Mucosa of descending colon (tissue), 3 donors: ENCODE measurements around the gene BEST3. TPM values are rescaled to one million over a fixed set of nuclear protein-coding genes. Genes with fewer than 3 reads are reported as not detected.

Source experiments
- ATAC-seq: fragments of 200-7000 bp; cut with Tn5 transposase; one replicate; pipeline ENCODE4 v1.9.1; 2020; ENCODE audit warnings: mild to moderate bottlenecking, moderate library complexity
- DNase-seq, 3 donors: peaks; one replicate each; pipeline ENCODE4 v3.0.0-alpha.2; 2020
- H3K36me3 ChIP-seq: fragments of 200-600 bp; one replicate; pipeline ENCODE4 v1.8.0; 2021; ENCODE audit warnings: low read depth, mild to moderate bottlenecking
- H3K4me1 ChIP-seq: fragments of 200-600 bp; one replicate; pipeline ENCODE4 v1.8.0; 2021; ENCODE audit warnings: low read depth, mild to moderate bottlenecking
- H3K4me3 ChIP-seq: fragments of 200-600 bp; one replicate; pipeline ENCODE4 v1.8.0; 2021; ENCODE audit warnings: mild to moderate bottlenecking
- H3K9me3 ChIP-seq: fragments of 200-600 bp; one replicate; pipeline ENCODE4 v1.8.0; 2021; ENCODE audit warnings: mild to moderate bottlenecking
- CTCF ChIP-seq: fragments of 200-600 bp; IDR thresholded peaks from one replicate; pipeline ENCODE4 v1.8.0; 2022; ENCODE audit warnings: antibody characterized with exemption, mild to moderate bottlenecking
- intact Hi-C, 2 donors: fragments of 100-400 bp; cut with DNase I in 1 of 2; cut with micrococcal nuclease in 1 of 2; formaldehyde crosslinking; loops; one replicate each; pipeline versions ENCODE4 v1.11.0 to v1.11.1; 2022; cut with DNase I, micrococcal nuclease
- total RNA-seq, 3 donors: library from RNA; stranded (reverse); fragmentation: NEBNext Ultra II Directional in 2 of 3; extraction: Animal tissue kit (Norgen Biotek cat#: 25700) in 2 of 3; gene quantifications; one replicate each; pipeline versions ENCODE4 v1.2.1 to v1.2.4, GENCODE V29; 2021 to 2023
- donor health status: DM: no; HTN: no; CAD: no; lungs with moderate emphysema.
- donor health status: DM: no; HTN: no; CAD: no.
- donor health status: DM: no; HTN: yes; CAD: no.

Gene BEST3
- total RNA-seq, 3 donors from 2014 or later = 0.09 to 0.27 TPM; not detected in 1

GRCh38 chr12:69712826-69713225 lies 13.7 kb upstream of the BEST3 start:
- ATAC-seq = no peak
- no peak for DNase-seq
- H3K4me3 ChIP-seq = no peak overlapping the region

DNA sequence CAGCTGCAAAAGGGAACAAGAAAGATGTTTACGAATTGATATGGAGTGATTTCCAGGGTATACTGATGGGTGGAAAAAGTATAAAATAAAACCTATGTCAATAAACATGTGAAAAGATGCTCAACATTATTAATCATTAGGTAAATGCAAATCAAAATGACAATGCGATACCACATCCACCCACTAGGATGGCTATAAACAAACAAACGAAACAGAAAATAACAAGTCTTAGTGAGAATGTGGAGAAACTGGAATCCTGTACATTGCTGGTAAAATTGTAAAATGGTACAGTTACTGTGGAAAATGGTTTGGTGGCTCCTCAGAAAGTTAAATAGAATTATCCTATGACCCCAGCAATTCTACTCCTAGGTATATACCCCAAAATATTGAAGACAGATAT lies 9.5 kb upstream of the BEST3 start:
- intact Hi-C loops = no loop called here
- TF ChIP-seq CTCF = no peak
- DNase-seq = no peak

More at GRCh38 chr12:69712826-69713225, 13.7 kb upstream of the BEST3 start:
- TF ChIP-seq CTCF = no peak
- intact Hi-C loops = no loop called here
- Histone ChIP-seq H3K9me3 (no peaks in the 10 kb centered on the region), H3K4me1 (no peaks in the 10 kb centered on the region), H3K36me3 (no peaks in the 10 kb centered on the region)

DNA sequence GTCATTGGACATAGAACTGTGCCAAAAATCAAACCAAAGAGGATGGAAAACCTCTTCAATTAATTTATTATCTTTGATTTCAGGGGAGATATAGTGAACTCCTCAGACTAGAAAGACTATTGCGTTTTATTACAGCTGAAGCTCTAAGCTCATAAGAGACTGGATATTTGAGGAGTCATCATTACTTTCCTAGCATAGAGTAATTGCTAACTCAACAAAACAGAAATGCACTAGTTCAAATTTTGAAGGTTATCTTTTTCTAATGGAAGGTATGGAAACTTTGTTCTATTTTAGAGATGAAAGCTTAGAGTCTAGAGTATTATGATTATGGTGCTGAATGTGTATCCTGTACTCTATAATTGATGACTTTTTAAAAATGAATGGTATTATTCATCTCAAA lies 5.3 kb upstream of the BEST3 start:
- DNase-seq = no peak
- no peak for TF ChIP-seq CTCF
- Histone ChIP-seq H3K4me3 (no peak overlapping the region), H3K9me3 (no peaks in the 10 kb centered on the region), H3K36me3 (no peaks in the 10 kb centered on the region), H3K4me1 (no peaks in the 10 kb centered on the region)
- intact Hi-C loops = no loop called here
- ATAC-seq = no peak

More for the DNA sequence above, 9.5 kb upstream of the BEST3 start:
- Histone ChIP-seq H3K4me3 (no peak overlapping the region), H3K4me1 (no peaks in the 10 kb centered on the region), H3K9me3 (no peaks in the 10 kb centered on the region), H3K36me3 (no peaks in the 10 kb centered on the region)
- no peak for ATAC-seq

GRCh38 chr12:69703146-69703642 lies 4.1 kb upstream of the BEST3 start:
- intact Hi-C loops = no loop called here

GRCh38 chr12:69701826-69702225 lies 2.7 kb upstream of the BEST3 start:
- no peak overlapping the region for H3K4me3 ChIP-seq
- DNase-seq (no peak), ATAC-seq (no peak)
- H3K36me3 ChIP-seq = no peaks in the 10 kb centered on the region
- no peaks in the 10 kb centered on the region for H3K9me3 ChIP-seq
- intact Hi-C loops = no loop called here
- TF ChIP-seq CTCF = no peak
- no peaks in the 10 kb centered on the region for H3K4me1 ChIP-seq

More at GRCh38 chr12:69703146-69703642, 4.1 kb upstream of the BEST3 start:
- no peak for TF ChIP-seq CTCF
- Histone ChIP-seq H3K9me3 (no peaks in the 10 kb centered on the region), H3K4me3 (no peak overlapping the region), H3K4me1 (no peaks in the 10 kb centered on the region), H3K36me3 (no peaks in the 10 kb centered on the region)
- ATAC-seq (no peak), DNase-seq (no peak)

GRCh38 chr12:69698054-69698453 lies 1.0 kb downstream of the BEST3 start:
- H3K4me3 ChIP-seq = no peak overlapping the region
- ATAC-seq (no peak), DNase-seq (no peak)
- TF ChIP-seq CTCF = no peak
- H3K36me3 ChIP-seq = no peaks in the 10 kb centered on the region
- intact Hi-C loops = no loop called here
- no peaks in the 10 kb centered on the region for H3K9me3 ChIP-seq
- H3K4me1 ChIP-seq = no peaks in the 10 kb centered on the region
